GM15510 (cell line): ENCODE results near the gene GON4L.

Experiments
- POLR2A ChIP-seq: IDR thresholded peaks from 3 replicates; pipeline ENCODE4 v1.6.1; 2011; ENCODE audit warnings: borderline replicate concordance; ENCODE audit not compliant: insufficient read length; ENCODE audit errors: extremely low read depth

GON4L gene

DNA sequence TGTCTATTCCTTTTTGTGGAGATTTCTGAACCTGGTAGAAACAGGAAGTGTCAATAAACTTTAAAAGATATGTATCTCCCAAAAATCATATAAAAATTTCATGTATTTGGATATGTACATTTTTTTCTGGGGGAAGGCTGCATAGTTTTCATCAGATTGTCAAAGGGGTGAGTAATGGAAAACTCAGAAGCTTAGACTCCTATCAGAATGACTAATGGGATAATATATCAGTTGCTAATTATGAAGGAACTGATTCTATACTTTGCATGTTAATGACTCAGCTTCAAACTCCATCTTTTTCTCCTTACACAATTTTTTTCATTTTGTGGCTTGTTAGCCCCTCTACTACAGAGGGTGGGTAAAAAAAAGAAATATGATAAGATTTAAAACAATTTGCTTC is 55.9 kb downstream of the GON4L start:
- TF ChIP-seq POLR2A: no peak

DNA sequence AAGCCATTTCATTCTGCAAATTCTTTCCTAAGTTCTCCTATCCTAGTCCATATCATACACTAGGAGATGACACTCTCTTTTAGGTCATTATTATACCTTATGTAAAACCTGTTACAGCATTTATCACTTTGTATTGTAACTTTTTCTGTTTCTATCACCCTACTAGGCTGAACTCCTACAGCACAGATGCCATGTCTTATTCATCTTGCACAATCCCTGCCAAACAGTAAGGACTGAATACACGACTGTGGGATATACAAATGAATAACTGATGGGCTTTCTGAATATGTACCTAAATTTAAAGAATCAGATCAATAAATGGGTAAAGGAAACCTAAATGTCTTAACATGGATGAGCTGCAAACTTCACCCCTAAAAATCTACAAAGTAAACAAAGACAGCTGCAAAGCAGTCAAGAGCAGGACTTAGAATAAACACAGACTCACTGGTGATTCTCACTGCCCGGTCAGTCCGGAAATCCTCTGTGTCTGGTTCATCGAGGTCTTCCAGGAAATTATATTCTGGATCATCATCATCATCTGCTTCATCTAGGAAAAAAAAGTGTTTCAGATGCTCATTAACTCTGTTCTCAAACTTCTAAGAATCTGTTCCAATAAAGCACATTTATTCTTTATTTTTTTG is 62.3 kb downstream of the GON4L start:
- TF ChIP-seq POLR2A: no peak

DNA sequence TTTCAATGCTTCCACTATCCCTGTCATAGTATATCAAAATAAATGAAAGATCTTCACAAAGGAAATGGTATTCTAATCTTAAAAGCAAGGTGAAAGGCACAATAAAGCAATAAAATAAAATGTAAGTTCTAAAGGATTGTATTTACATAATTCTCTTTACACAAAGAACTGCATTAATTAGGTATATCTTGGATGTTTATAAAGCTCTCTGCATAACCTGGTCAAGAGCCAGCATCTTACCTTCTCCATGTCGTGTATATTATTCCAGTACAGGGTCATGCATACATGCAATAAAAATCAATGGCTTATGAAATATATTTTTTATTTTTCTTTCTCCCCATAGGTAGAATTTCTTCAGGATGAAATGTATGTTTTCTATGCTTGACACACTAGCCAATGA is 63.8 kb downstream of the GON4L start:
- no peak for TF ChIP-seq POLR2A

DNA sequence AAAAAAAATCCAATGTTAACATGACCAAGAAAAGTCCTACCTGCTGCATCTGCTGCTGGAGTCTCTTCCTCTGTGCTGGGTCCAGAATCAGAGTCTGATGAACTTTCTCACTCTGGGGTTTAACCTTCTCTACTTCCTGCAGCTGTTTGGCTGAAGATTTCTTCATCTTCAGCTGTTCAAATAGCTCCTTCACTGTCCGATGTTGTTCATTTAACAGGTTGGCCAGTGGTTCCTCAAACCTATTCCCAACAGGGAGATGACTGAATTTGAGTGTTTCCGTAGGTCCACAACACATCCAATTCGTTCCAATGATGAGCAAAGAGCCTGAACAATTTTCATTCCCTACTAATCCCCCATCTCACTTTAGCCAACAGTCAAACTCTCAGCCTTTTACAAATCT is 79.4 kb downstream of the GON4L start:
- TF ChIP-seq POLR2A: no peak

DNA sequence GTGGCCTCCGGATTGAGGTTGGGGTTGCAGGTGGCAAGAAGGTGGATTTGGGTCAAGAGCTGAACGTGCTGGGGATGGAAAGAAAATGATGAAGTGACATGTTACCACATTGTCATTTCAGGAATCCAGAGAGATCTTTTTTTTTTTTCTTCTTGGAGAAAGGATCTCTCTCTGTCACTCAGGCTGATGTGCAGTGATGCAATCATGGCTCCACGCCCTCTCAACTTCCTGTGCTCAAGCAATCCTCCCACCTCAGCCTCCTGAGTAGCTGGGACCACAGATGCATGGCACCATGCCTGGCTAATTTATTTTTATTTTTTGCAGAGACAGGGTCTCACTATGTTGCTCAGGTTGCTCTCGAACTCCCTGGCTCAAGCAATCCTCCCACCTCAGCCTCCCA is 80.6 kb downstream of the GON4L start:
- TF ChIP-seq POLR2A: no peak

DNA sequence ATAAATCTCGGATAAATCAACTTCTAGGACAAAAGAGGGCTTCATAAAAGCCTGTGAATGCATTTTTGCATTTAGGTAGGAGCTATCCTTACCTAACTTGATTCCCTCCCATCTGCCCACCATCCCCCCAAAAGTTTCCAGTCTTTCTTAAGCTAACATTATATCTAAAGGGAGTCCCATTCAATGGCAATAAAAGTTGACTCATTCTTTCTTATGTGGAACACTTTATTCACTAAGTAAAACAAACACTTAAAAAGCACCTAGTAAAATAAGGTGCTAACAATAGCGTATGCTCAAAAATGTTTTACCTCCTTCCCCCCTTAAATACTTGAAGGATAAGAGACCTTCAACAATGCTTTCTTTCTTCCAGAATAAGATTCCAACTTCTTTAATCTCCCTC is 83.8 kb downstream of the GON4L start:
- TF ChIP-seq POLR2A: no peak

DNA sequence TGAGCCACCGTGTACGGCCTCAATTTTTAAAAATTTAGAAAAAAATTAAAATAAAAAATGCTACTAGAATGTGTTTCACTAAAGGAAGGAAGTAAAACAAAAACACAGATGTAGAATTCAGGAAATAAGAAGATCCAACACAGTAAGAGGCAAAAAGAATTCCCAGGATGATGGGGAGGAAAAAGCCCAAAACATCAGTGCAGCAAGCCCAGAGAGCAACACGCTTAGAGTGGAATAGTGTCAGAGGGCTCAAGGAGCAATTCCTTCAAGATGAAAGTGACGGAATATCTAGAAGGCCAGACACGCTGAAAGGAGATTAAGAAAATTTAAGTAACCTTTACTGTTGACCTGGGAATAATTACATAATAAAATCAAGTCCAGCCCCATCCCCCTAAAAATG is 87.8 kb downstream of the GON4L start:
- TF ChIP-seq POLR2A: no peak

DNA sequence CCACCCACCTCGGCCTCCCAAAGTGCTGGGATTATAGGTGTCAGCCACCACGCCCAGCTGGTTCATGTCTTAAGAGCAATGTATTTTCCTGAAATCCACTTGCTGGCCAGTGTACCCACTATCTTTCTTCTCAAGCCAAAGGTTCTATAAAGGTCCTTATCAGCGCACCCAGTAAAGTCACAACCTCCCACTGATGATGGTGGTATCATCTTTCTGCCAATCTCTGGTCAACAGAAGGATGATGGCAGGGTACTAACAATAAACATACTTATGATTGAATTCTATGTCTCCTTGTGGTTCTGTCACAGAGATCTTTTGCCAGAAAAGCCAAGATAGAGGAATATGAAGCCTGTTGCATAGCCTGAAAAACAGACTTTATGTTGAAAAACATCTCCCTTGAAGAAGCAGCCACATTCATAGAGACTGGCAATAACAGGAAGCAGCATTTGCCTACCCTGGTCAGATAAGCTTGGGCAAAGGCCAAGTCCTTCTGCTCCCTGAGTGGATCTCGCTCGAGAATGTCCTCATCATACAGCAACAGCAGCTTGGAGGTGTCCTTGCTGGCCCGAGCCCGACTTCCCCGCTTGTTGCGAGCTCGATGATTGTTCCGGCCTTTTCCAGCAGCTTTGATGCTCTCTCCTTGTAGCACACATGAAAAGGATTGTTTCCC is 95.1 kb downstream of the GON4L start:
- TF ChIP-seq POLR2A: no peak

DNA sequence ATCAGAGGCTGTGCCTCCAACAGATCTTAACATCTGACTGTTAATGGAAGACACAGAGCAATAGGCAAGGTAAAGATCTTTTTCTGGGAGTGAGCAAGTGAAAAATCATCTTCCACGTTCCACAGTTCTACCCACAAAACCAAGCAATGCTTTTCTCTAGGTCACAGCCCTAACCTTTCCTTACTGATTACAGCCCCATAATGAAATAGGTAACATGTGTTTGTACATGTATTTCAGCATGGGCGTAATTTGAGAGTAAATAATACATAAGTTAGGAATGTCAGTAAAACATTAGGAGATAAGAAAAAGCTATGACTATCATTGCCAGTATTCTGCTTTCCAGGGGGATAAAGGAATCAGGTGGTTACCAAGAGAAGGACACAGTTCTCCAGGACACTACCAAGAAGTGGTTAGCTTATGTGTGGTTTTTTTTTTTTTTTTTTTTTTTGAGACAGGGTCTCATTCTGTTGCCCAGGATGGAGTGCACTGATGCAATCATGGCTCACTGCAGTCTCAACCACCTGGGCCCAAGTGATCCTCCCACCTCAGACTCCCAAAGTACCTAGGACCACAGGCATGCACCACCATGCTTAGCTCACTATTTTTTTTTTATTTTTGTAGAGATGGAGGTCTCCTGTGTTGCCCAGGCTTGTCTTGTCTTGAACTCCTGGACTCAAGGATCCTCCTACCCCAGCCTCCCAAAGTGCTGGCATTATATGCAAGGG is 96.1 kb downstream of the GON4L start:
- no peak for TF ChIP-seq POLR2A

DNA sequence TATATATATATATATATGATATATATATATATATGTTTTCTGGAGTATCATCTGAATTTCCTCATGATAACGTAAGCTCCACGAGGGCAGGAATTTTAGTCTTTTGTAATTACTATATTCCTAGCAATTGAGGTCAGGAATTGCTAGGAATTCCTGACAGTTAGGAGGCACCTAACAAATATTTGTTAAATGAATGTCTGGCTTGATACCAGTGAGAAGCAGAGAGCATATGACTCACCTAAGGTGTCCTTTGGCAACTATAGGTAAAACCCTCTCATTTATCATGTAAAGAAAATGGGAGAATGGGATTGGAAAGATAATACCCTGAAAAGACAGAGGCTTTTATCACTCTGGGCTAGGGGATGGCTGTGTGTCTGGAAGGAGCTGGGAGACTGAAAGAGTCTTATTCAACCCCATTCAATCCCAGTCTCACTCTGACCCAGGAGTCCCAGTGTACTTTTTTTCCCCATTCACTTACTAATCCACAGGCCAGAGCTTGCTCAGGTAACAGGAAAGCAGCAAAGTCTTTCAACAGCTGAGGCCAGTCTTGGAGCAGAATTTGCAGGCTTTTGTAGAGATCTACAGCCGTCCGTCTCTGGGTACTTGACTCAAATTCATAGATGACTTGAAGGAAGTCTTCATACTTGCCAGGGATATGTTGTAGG is 96.9 kb downstream of the GON4L start:
- TF ChIP-seq POLR2A: no peak

DNA sequence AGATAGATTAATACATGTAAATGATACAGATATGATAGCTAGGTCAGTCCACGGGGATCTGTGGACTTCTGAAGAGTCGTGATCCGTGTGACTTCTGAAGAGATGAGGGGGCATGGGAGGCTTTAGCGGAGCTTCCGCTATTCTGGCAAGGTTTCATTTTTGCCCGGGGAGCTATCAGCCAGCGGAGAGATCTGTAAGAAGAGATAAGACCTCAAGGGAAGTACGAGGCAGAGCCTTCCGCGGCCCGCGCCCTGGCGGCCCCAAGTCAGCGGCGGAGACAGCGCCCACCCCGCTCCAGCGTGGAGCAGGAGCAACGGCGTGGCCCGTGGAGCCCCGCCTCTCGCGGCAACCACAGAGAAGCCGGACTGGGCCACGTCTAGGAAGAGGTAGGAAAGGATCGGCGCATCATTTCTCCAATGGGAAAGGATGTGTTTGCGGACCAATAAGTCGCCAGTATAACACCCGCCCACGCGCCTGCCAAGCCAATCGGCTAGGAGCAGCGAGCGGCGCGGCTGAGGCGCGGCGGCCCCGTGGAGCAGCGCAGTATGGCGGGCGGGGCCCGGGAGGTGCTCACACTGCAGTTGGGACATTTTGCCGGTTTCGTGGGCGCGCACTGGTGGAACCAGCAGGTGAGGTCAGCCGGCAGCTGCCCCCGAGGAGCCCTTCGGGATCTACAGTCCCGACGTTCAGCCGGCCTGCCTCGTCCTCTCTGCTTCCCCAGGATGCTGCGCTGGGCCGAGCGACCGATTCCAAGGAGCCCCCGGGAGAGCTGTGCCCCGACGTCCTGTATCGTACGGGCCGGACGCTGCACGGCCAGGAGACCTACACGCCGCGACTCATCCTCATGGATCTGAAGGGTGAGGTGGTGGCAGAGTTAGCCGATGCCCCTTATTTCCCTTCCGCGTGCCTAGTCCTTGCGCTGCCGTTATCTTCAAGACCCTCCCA is 111.5 kb downstream of the GON4L start:
- TF ChIP-seq POLR2A: peak; percentile 87

DNA sequence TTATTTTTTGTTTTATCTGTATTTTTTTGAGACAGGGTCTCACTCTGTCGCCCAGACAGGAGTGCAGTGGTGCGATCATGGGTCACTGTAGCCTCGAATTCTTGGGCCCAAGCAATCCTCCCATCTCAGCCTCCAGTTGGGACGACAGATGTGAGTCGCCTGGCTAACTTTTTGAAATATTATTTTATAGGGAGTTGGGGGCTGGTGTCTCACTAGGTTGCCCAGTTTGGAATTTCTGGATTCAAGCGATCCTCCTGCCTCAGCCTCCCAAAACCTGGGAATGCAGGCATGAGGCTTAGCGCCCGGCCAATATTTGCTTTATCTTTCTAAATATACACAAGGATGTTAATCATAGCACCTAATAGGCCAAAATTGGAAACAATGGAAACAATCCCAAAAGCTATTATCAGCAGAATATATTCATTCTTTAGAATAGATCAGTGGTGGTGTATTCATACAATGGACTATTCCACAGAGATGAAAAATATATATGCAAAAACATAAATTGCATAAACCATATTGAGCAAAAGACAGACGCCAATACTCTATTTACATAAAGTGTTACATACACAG is 112.2 kb downstream of the GON4L start:
- no peak for TF ChIP-seq POLR2A

DNA sequence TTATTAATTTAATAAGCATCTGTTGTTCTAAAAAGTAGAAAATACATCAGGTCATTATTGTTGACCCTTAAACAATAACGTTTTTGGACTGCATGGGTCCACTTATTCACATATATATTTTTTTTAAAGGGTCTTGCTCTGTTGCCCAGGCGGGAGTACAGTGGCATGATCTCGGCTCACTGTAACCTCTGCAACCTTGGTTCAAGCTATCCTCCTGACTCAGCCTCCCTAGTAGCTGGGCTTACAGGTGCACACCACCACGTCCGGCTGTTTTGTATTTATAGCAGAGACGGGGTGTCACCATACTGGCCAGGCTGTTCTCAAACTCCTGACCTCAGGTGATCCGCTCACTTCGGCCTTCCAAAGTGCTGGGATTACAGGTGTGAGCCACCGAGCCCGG is 115.1 kb downstream of the GON4L start:
- no peak for TF ChIP-seq POLR2A

DNA sequence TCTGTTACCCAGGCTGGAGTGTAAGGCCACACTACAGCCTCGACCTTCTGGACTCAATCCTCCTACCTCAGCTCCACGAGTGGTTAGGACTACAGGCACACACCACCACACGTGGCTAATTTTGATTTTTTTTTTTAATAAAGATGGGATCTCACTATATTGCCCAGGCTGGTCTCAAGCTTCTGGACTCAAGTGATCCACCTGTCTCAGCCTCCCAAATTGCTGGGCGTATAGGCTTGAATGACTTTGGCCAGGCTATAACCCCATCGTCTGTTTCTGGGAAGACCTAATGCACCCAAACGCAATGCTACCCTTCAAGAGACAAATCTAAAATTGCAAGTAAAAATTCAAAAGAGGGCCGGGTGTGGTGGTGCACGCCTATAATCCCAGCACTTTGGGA is 116.0 kb downstream of the GON4L start:
- no peak for TF ChIP-seq POLR2A
